H1 (cell line): ENCODE results near the gene BBS5.

Experiments
- KDM5A ChIP-seq: fragments of 200-600 bp; IDR thresholded peaks from 2 replicates; pipeline ENCODE4 v1.7.1; 2012; ENCODE audit warnings: mild to moderate bottlenecking, low read length, inconsistent platforms, mixed read lengths
- POLR2AphosphoS5 ChIP-seq: IDR thresholded peaks from 2 replicates; pipeline ENCODE4 v1.6.1; 2011; ENCODE audit warnings: low read depth, low read length

- TF ChIP-seq KDM5A (no peak), POLR2AphosphoS5 (no peak)
Measured at GRCh38 chr2:169510496-169510895, 31.2 kb downstream of the BBS5 start.
